ENCODE measurements around the gene ZMYM2.

DNA sequence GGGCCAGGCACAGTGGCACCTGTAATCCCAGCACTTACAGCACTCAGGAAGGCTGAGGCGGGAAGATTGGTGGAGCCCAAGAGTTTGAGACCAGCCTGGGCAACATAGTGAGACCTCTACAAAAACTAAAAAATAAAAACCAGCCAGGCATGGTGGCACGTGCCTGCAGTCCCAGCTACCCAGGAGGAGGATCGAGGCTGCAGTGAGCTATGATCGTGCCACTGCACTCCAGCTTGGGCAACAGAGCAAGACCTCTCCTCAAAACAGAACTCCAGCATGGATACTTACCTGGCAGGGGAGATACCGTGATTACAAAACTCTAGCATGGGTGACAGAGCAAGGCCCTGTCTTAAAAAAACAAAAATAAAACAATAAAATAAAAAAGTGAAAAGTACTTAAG lies 107.0 kb downstream of the ZMYM2 start:
- TF ChIP-seq SIN3A (IDR thresholded peaks at IDR 0.05; ENCODE audit: borderline replicate concordance, insufficient read depth, low read length), result no peak
- no peak for TF ChIP-seq POLR2AphosphoS5 (IDR thresholded peaks at IDR 0.05; ENCODE audit: low read depth, low read length)

All from PFSK-1 (cell line).